Measurements from ENCODE around the gene MAU2.

- TF ChIP-seq POLR2A (IDR thresholded peaks at IDR 0.05), result no peak
- TF ChIP-seq CTCF (IDR thresholded peaks at IDR 0.05), result no peak
Measured at GRCh38 chr19:19274716-19275565, 45.7 kb upstream of the MAU2 start.
